NCI-H1694 (cell line): ENCODE results near the gene RECQL5.
A peak's percentile ranks its signal among the peaks of the same experiment; 100 is the strongest.
"Not testable (repeated sequence)": the region's sequence is repeated elsewhere in the genome, so short reads cannot be mapped to it uniquely, and the experiment has no call there.

Source experiments
- DNase-seq: peaks from one replicate; lab custom pipeline; 2025; lab: John Stamatoyannopoulos, UW

The RECQL5 gene

DNA sequence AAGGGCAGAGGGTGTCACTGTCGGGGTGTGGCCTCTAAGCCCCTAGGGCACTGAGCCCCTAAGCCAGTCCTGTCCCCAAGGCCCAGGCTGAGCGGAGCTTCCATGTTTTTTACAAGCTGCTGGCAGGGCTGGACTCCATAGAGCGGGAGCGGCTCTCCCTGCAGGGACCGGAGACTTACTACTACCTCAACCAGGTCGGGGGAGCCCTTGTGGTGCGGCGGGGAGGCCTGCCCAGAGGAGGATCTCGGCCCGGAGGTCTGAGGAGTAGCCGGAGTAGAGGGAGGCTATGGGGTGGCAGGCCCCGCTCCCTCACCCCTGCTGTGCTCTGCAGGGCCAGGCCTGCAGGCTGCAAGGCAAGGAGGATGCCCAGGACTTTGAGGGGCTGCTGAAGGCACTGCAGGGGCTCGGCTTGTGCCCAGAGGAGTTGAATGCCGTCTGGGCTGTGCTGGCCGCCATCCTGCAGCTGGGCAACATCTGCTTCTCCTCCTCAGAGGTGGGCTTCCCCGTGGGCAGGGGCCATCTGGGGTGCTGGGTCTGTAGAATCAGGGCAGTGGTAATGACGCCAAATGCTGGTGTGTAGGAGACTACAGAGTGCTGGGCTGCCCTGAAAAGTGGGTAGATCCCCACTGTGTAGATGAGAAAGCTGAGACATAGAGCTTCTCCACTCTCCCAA, 74.5 kb downstream of the RECQL5 start:
- no peak for DNase-seq

DNA sequence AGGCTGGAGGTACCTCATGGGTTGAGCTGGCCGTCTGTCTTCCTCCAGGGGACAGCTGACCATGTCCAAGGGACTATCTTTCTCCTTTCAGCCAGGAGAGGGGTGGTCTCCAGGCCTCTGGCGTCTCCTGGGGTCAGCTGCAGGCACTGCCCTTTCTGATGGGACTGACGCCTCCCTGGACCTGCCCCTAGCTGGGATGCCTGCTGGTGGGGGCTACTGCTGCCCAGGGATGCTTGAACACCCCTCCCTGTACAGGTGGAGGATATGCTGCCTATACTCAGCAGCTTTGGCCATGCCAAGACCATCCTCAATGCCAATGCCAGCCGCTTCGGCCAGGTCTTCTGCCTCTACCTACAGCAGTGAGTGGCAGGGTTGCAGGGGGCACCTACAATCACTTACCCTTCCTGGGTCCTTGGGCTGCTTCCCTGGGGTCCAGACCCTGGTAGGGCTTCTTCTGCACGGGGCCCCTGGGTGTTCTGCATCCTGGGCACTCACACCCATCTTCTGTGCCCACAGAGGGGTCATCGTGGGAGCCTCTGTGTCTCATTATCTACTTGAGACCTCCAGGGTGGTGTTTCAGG, 75.1 kb downstream of the RECQL5 start:
- DNase-seq: no peak

DNA sequence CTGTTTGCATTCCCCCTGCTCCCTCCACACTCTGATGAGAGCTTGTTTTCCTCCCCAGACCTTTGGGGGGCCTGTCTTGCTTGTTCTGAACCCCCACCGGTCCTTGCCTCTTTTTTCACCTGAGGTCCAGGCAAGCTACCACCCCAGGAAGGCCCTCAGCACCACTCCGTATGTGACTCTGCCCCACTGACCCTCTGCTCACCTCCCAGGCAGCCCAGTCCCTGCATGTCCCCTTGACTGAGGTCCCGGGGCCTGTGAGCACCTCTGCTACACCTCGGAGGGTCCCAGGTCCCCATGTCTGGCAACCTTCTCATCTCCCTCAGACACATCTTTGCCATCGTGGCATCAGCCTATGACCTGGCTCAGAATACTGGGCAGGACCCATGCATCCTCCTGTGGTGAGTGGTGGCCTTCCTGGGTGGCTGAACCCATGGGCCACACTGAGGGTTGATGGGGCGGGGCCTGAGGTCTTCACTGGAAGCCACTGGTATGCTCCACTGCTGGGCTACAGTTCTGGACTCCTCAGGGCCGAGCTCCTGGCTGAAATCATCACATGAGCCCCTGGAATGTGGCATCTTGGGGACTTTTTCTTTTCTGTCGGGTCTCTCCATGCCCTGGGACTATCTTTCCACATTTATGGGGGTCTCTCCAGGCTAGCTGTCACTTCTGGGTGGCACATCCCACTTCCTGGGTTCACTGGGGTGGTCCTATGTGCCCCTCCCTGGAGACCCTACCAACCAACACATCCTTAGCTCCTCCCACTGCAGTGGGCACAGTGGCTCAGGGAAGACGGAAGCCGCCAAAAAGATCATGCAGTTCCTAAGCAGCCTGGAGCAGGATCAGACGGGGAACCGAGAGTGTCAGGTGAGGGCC, 75.9 kb downstream of the RECQL5 start:
- no peak for DNase-seq

DNA sequence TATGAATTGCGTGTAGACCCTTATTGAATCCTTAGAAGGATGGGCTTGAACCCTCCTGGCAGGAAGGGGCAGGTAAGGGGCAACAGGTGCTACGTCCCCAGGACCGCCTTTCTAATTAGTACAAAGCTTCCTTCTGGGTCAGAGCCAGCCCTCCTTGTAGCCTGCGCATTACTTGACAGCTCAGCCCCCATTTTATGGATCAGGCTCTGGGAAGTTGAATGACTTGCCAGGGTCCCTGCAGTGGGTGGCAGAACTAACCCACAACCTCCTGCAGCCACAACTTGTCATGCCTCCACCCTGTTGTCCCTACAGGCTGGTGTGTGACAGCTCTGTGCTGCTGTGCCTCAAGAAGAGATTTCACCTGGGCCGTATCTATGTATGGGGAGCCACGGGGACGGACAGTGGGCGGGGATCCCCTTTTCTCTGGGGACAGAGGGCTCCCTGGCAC, 76.6 kb downstream of the RECQL5 start:
- no peak for DNase-seq

DNA sequence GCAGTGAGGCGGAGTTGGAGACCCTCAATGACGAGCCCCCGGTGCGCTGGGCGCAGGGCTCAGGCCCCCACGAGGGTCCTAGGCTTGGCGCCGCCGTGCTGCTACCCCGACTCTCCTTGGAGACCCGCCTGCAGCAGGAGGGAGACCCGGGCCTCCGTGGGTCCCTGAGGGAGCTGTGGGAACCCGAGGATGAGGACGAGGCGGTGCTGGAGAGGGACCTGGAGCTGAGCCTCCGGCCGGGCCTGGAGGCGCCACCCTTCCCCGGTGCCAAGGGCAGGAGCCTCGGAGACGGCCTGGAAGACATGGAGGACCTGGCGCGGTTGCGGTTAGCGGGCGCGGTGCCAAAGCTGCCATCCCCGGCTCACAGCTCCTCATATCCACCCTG, 77.0 kb downstream of the RECQL5 start:
- no peak for DNase-seq

DNA sequence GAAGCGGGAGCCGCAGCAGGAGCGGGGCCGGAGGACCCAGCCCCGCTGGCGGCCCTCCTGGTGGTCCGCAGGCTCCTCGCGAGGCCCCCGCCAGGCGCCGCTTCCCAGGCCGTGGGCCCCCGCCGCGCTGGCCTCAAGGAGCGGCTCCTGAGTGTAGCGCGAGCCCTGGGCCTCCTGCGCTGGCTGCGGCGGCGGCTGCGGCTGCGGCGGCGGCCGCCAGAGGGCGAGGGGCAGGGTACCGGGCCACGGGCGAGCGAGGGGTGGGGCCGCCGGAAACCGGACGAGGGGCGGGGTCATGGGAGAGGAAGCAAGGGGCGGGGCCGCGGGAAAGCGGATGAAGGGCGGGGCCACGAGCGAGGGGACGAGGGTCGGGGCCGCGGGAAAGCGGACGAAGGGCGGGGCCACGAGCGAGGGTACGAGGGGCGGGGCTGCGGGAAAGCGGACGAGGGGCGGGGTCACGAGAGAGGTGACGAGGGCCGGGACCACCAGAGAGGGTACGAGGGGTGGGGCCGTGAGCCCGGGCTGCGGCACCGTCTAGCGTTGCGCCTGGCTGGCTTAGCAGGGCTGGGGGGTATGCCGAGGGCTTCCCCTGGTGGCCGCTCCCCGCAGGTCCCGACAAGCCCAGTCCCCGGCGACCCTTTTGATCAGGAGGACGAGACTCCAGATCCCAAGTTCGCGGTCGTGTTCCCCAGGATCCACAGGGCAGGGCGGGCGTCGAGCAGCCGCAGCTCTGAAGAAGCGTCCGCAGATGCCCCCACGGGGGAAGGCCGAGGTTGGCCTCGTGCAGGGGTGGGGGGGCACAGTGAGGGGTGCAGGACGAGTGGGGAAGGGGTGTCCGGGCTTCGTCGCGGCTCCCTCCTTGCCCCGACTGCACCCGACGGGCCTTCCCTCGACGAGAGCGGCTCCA, 77.7 kb downstream of the RECQL5 start:
- DNase-seq: peak; percentile 68

DNA sequence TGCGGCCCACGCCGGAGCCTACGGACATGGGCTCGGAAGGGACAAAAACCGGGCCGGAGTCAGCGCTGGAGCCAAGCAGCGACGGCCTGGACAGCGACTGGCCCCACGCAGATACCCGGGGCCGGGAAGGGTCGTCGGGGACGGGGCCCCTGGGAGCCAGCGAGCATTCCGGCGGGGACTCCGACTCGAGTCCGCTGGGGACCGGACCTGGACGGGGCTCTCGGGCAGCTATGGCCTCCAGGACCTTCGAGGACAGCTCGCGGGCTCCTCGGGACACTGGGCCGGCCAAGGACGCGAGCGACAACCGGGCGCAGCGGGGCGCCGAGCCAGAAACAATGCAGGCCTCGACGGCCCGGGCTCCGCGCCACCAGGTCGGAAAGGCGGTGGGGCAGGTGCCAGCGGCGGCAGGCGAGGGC, 78.3 kb downstream of the RECQL5 start:
- no peak for DNase-seq

DNA sequence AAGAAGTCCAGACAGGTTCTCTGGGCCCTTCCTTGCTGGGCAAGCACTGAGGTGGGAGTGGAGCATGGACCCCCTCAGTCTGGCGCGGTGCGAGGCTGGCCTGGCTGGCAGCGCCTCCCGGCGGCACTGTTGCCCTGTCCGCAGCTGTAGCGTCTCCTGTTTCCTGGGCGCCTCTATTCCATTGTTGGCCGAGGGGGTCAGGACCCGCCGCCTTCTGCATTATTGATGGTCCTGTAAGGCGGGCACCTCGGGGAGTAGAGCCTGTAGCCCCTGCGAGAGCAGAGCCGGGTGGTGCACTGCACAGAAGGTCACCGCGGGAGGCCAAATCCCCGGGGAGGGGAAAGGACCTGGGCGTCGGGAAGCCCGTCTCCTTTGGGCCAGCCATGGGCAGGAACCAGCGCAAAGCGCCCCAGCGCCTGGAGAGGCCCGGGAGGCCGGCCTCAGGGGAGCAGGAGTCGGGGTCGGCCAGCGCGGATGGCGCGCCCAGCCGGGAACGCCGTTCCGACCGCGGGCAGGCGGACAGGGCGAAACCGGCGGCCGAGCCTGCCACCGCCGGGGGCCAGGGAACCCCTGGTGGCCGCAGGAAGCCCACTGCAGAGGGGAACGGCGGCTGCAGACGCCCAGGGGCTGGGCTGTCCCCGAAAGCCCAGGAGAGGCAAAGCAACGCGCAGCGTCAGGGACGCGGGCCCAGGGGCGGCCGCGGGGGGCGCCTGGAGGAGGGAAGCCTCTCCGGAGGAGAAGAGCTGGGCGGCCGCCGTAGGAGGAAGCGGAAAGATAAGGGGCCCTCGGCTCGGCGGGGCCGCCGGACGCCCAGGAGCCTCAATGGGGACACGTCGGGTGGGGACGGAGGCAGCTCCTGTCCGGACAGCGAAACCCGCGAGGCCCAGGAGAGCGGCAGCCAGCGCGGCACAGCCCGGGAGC, 79.0 kb downstream of the RECQL5 start, which contains the start of gene MYO15B:
MYO15B (plus strand) TSS at position 126 of the 921 bp plus-strand sequence; CDS start at position 384, 258 bp downstream.
- DNase-seq: no peak

DNA sequence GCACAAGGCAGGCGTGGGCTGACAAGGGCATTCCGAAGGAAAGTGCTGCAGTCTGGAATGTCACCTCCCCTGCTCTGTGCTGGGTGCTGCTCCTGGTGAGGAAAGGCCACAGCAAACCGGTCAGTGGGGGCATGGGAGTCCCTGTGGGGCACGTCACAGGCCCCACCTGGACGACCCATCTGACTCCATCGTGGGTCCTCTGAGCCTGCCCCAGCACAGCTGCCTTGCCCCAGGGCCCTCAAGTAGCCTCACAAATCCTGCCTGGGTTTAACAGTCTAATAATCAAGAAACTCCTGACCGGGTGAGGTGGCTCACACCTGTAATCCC, 82.1 kb downstream of the RECQL5 start:
- no peak for DNase-seq

DNA sequence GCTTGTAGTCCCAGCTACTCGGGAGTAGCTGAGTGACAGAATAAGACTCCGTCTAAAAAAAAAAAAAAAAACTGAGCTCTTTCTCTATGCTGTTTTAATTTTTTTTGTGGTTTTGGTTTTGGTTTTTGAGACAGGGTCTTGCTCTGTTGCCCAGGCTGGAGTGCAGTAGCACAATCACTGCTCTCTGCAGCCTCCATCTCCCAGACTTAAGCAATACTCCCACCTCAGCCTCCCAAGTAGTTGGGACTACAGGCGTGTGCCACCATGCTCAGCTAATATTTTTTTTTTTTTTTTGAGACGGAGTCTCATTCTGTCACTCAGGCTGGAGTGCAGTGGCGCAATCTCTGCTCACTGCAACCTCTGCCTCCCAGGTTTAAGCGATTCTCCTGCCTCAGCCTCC, 83.8 kb downstream of the RECQL5 start:
- DNase-seq: not testable (repeated sequence)

DNA sequence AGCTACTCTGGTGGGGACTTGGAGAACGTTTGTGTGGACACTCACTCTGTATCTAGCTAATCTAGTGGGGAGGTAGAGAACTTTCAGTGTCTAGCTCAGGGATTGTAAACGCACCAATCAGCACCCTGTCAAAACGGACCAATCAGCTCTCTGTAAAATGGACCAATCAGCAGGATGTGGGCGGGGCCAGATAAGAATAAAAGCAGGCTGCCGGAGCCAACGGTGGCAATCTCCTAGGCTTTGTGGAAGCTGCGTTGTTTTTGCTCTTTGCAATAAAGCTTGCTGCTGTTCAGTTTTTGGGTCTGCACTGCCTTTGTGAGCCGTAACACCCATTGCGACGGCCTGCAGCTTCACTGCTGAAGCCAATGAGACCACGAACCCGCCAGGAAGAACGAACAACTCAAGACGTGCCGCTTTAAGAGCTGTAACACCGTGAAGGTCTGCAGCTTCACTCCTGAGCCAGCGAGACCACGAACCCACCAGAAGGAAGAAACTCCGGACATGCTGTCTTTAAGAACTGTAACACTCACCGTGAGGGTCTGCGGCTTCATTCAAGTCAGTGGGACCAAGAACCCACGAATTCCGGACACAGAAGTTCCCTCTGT, 85.7 kb downstream of the RECQL5 start:
- DNase-seq: not testable (repeated sequence)
